Cerebellar cortex (tissue), 1 donor: ENCODE measurements around the gene PRDM16.

Experiments
- DNase-seq: peaks from one replicate; pipeline ENCODE4 v3.0.0-alpha.2; 2015; ENCODE audit warnings: low spot score

The PRDM16 gene

DNA sequence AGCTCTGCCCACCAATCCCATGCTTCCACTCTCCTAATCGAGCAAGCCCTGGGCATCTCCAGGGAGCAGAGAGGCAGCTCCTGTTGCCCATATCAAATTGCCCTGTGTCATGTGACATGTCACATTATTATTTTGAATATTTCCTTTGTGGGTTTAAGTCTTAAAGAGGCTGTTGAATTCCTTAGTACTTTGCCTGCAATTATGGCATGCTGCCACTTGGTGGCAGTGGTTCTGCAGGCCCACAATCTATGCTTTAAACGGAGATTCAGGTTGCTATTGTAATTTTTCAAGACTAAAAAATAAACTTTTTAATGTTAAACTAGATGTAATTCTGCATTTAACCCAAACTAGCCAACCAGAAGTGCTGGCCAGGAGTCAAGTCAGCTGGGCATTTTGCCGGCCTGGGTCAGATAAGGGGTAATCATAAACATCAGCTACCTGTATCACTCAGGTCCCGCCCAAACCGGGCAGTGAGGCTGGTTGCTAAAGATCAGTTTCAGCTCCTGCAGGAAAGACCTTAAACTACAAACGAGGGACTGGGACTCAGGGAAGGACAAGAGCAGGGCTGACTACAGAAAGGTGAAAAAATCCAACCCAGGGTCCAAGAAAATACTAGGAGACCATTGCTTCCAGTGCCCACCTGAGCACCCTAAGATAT is 348.2 kb downstream of the PRDM16 start:
- DNase-seq: no peak

DNA sequence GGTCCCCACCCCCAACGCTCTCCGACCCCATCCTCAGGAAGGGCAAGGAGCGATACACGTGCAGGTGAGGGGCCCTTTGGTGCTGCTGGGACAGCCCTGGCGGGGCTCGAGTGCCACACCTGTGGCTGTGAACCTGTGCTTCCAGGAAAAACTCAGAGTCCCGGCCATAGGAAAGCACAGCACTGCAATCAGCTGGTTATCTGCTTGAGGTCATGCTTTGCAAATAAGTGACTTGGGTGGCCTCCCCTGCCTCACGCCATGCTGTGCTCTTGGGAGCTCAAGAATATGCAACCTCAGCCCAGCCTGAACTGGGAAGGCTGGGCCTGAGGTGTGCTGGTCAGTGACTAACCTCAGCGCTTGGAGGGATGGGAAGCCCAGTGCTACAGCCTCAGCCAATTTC is 348.9 kb downstream of the PRDM16 start:
- no peak for DNase-seq

DNA sequence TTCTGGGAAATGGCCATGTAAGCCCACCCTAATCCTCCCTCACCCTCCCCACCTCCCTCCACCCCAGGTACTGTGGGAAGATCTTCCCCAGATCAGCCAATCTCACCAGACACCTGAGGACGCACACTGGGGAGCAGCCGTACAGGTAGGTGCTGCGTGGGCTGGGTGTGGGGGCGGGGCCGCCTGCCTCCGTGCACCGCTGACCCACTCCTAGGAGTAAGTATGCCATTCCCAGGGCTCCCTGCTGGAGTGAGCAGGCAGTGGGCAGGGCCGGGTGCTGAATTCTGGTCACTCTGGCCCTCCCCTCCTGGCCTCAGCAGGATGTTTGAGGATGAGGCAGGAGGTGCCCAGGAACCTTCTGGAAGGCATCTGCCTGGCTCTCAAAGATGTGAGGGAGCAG is 349.6 kb downstream of the PRDM16 start:
- no peak for DNase-seq

DNA sequence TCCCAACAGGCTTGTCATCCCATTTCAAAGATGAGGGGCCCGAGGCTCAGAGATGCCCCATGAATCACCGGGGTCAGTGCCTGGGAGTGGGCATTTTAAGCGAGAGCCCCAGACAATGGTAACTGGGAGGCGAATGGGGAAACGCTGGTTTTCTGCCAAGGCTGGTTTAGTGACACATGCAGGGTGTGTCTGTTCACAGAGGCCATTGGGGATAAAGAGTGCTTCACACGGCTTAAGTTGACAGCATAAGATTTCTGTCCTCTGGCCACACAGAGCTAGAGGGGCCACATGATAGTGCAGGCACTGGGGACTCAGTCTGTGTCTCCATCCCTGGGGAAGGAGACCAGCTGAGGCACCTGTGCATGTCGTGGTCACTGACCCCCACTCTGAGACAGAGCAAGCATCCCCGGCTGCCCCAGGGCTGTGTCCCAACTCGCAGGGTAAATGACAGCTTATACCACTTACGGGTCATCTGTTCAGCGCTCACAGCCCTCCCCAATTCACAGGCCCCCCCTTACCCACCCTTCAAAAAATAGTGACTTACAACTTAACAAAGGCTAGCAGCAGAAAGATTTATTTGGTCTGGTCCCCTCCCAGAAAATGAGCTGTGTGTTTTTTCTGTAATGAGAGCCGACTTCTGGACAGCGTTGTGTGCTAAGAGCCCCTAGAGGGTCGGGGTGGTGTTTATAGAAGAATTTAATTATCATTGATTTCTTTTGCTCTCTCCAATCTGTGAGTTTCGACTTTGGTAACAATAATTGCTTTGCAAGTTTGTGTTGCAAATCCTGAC is 350.6 kb downstream of the PRDM16 start:
- DNase-seq: no peak

DNA sequence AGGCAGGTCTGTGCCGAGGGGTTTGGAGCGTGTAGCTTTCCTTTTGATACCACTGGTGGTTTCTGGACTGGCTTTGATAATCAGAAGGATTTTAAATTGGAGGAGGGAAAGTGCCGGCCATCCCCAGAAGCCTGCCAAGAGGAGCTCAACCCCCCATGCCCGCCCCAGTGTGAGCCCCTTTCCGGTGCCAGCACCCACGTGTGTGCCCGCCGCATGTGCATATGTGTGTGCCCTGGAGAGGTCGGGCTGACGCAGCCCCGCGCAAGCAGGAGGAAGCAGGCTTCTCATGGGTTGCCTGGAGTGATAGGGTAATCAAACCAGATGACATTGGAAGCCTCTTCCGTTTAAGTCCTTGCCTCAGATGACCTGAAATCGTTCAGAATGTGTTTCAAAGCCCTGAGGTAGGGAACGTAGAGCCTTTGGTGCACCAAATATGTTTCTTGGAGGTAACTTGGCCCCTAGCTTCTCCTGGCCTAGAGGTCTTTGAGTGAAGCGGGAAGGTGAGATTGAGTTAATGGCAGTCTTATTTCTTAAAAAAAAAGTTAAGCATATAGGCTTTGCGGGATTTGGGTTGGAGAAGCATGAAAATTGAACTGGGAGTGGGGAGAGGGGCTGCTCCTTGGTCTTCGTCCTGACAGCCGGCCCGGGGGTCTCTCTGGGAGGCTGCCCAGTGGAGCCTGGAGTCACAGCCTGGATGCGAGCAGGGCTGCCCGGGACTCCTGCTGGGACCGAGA is 351.4 kb downstream of the PRDM16 start:
- DNase-seq: no peak

DNA sequence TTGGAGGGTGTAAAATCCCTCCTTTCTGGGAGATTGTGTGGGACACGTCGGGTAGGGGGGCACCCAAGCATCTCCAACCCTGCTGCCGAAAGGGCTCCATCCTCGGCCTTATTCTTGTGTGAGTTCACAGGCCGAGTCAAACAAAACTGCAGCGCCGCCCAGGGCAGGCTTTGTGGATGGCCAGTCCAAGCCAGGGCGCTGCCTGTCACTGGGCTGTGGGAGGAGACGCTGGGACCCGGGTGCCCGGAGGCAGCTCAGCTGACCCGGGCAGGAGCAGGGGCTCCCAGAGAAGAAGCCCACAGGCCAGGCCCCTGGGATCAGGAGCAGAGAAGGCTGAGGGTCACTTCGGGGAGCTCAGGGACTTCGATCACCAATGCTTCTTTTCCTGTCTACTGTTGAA is 353.6 kb downstream of the PRDM16 start:
- DNase-seq: no peak

DNA sequence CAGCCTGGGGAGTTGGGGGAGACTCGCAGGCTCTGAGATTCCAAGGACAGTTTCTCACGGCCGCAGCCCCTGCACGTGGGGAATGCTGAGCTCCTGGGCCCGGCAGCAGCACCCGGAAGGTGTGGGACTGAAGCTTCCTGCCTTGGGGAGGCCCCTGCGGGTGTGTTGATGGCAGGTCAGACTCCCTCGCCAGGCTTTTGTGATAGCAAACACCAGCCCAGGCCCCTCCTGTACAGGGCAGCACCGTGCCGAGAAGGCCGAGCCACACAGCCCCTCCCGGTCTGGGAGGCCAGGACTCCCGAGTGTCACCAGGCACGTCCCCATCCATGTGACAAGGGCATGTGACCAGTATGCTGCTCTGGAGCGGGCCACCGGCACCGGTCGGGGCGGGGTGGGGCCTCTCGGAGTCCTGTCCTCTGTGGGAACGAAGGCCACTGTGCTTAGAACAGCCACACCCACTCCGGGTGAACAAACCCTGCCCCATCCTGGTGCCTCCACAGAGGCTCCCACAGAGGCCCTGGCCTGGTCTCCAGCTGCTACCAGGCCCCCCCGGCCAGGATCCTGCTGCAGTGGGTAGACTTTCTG is 354.3 kb downstream of the PRDM16 start:
- no peak for DNase-seq

DNA sequence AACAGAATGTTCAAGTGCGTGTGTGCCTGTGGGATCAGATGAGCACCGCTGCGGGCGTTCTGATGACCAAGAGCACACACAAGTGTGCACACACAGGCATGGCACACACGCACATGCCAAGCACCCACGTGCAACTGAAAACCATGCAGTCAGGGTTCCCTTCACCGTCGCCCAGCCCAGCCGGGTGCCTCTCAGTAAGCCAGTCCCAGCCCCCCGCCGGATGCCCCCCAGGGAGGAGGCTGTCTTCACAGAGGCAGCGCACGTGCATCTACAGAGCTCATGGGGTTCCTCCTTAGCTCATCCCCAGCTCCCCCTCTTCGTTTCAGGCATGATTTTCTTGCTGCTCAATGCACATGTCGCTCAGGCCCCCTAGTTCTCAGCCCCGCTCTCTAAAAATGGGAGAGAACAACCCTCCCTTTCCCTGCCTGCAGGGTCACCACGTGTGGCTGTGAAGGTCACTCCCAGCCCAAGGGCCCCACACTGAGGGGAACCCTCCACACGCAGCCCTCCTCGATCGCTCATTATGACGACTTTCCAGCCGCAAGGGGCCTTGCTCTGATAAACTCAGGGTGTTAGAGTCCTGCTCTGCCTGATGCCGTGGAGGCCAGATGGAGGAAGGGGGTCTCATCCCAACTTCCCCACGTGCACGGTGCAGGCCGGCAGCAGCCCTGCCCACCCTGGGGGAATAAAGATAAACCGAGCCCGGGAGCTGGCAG is 355.1 kb downstream of the PRDM16 start:
- no peak for DNase-seq

DNA sequence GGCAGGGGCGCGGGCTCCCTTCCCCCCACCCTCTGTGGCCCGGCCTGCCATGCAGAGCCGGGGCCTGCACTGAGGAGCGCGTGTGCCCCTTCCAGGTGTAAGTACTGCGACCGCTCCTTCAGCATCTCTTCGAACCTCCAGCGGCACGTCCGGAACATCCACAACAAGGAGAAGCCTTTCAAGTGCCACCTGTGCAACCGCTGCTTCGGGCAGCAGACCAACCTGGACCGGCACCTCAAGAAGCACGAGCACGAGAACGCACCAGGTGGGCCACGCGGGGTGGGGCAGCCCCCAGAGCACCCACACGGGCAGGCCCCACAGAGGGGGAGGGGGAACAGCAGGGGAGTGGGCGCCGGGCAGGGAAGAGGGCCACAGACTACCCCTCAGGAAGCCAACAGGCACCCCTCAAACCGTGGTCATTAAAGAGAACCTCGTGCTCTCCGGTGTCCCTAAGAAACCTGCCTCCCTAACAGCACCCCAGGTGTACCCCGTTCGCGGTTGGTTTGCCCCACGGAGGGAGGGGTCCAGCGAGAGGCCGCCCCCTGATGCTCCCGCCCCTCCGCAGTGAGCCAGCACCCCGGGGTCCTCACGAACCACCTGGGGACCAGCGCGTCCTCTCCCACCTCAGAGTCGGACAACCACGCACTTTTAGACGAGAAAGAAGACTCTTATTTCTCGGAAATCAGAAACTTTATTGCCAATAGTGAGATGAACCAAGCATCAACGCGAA is 356.6 kb downstream of the PRDM16 start:
- no peak for DNase-seq

DNA sequence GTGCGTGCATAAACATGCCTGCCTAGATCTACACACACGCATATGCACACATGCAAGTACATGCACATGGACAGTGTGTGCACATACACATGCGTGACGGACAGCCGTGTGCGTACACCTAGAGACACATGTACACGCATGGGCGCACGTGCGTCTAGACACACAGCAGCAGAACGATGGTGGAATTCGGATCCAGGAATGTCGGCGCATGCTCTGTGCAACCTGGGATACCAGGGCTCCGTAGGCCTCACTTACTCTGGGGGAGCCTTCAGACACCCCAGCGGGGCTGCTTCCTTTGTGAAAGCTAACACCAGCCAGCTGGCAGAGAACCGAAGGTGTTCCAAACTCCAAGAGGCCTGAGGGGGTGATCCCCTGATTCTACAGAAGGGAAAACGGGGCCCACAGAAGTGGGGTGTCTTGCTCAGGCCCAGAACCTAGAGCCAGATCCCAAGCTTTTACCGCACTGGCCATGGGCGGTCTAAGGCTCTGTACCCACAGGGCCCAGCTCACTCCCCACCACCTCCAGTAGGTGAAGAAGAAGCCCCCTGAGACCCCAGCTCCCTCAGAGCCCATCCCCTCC is 358.0 kb downstream of the PRDM16 start:
- DNase-seq: no peak

DNA sequence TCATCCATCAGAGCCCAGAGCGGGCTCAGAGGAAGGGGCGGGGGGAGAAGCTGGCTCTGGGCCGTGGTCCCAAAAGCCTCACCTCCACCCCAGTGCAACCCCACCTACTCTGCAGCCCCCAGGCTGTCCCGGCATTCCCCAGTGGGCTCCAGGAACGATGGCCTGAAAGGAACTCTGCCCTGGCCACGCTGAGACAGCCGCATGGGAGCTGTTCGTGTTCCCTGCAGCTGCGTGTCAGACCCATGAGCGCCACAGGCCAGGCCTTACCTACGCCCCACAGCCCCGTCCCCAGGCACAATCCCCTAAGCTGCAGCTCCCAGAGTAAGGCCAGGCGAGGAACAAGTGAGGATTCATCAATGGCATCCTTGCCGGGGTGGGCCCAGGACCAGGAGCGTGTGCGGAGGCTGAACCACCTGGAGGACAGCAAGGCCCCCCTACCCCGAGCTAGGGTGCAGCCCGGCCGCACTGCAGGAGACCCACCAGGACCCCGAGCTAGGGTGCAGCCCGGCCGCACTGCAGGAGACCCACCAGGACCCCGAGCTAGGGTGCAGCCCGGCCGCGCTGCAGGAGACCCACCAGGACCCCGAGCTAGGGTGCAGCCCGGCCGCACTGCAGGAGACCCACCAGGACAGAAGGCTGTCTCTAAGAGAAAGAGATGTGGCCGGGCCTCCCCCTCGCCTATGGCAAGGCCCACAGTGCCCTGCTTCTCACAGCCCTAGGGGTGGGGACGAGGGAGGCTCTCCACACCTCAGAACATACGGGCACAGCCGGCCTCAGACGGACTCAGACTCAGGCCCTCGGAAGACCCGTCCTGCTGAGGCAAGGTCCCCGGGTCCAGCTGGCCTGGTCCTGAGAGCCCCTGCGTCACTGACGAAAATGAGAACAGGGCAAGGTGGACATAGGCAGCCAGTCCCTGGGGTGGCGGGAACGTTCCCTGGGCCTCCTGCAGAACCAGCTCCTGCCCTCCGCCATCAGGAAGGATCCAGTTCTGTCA is 359.0 kb downstream of the PRDM16 start:
- DNase-seq: no peak

DNA sequence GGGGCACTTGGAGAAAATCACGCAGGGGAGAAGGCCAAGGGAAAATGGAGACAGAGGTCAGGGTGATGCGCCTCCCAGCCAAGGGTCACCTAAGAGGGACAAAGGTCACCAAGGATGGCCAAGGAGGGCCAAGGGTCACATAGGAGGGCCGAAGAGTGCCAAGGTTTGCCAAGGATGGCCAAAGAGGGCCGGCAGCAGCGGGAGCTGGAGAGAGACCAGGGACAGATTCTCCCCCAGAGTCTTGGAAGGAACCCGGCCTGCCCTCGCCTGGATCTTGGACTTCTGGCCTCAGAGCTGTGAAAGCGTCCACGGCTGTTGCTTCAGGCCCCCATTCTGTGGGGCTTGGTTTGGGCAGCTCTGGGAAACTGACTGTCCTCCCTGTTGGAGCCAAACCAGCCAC is 359.9 kb downstream of the PRDM16 start:
- DNase-seq: no peak

DNA sequence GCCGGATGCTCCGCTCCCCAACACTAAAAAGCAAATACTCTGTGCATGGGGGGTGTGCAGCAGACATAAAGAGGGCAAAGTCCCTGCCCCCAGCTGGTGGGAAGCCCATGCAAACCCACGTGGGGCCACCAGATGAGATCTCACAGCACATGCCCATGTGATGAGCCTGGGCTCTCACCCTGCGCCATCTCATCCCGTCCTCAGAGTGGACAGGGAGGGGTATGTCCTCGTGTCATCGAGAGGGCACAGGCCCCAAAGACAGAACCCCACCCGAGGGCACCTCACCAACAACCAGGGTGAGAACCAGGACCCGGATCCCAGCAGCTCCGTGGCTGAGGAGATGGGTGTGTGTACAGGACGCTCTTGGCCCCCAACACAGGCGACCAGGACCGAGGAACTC is 360.3 kb downstream of the PRDM16 start:
- no peak for DNase-seq

DNA sequence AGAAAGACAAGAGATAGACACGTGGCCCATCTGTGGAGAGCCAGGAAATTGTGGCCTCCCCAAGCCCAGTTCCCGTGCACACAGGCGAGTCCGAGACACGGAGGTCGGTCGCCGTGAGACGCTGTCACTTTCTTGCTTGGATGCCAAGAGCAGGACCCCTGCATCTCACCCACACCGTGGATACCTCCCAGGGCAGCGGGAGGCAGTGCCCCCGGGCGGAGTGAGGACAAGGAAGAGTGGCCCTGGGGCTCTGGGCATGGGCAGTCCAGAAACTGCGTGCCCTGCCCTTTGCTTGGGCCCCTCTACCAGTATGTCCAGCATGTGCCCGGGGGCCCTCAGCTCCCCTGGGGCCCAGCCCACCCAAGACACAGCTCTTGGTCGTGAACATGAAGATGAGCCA is 360.8 kb downstream of the PRDM16 start:
- no peak for DNase-seq

DNA sequence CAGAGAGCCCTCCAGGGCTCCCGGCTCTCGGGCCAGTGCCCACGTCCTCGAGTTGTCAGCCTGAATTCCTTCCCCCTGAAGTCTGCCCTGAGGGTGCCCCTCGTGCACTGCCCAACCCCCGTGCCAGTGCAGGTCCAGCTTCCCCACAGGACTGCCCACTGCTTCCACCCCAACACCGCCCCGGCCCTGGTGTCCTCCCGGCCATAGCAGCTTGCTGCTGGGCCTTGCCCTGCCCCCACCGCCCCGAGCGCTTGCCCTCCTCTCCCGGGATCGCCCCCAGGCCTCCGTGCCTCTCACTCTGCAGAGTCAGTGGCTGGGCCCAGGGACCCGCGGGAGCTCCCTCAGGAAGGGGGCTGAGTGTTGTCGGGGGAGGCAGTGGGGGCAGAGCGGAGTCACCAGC is 361.4 kb downstream of the PRDM16 start:
- no peak for DNase-seq

DNA sequence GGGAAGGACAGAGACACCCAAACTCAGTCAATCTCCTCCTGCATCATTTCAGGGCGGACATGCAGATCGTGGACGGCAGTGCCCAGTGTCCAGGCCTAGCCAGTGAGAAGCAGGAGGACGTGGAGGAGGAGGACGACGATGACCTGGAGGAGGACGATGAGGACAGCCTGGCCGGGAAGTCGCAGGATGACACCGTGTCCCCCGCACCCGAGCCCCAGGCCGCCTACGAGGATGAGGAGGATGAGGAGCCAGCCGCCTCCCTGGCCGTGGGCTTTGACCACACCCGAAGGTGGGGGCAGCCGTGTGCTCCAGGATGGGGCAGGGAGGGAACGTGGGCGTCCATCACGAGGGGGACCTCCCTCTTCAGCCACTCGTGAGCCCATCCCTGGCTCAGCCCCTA is 361.8 kb downstream of the PRDM16 start:
- no peak for DNase-seq

DNA sequence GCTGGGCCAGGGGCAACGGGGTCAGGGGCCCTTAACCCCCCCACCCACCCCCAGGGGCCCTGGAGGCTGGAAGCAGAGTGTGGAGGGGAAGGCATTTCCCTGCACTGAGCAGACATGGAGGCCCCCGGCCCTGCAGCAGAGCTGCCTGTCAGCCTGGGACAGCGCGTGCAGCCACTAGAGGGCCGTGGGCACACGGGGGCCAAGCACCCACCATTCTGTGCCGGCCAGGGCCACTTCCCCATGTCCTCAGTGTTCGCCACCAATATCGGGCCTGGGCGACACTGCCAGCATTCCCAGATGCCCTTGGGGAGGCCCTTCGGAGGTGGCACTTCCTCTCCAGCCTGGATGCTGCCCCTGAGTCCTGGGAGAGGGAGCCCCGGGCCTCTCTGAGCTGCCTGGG is 362.3 kb downstream of the PRDM16 start:
- DNase-seq: no peak

DNA sequence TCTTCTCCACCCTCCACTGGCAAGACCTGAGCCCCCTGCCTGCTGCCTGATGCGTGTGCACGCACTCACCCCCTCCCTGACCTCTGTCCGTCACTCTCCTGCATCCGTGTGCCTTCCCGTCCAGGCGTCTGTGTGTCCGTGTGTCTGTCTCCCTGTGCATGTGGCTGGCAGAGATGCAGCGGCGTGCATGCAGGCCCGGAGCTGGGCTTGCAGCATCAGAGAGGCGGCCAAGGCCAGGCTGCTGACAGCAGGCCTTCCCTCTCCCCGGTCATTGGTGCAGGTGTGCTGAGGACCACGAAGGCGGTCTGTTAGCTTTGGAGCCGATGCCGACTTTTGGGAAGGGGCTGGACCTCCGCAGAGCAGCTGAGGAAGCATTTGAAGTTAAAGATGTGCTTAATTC is 362.7 kb downstream of the PRDM16 start:
- no peak for DNase-seq

DNA sequence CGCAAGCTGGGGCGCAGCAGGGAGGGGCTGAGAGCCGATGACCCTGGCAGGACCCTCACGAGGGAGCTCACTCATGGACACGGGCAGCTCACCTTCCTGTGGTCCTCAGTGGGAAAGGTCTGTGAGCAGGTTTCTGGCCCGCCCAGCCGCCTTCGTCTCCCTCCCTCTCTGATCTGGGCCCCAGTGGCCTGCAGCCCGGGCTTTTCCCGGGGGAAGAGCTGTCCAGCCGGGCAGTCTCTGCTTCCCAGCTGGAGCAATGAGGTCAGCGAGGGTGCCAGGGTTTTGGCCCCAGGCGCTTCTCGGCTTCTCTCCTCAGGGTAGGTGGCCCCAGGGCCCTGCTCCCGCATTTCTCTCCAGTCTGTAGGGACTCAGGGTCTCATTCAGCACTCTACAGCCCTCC is 363.3 kb downstream of the PRDM16 start:
- DNase-seq: no peak

DNA sequence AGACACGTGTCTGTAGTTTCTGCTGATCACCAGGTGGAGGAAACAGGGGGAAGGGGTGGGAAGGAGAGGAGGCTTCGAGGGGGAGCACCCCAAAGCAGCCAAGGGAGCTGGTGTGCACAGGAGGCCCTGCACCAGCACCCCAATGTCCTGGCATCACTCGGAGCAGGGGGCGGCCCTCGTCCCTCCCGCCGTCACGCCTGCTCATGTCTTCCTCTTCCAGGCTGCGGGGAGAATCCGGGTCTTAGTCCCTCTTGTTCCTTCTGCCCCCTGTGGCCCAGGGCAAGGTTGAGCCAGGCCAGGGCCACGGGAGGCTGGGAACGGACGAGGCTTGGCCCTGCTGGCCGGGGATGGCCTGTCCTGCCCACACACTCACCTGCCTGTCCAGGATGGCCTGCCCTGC is 364.1 kb downstream of the PRDM16 start:
- no peak for DNase-seq
